Middle frontal gyrus (tissue), 1 donor: ENCODE measurements around the gene BICDL1.

Experiments used
- DNase-seq: peaks from one replicate; pipeline ENCODE4 v3.0.0-alpha.2; 2015; ENCODE audit warnings: low spot score; ENCODE audit errors: extremely low spot score

BICDL1 gene

DNA sequence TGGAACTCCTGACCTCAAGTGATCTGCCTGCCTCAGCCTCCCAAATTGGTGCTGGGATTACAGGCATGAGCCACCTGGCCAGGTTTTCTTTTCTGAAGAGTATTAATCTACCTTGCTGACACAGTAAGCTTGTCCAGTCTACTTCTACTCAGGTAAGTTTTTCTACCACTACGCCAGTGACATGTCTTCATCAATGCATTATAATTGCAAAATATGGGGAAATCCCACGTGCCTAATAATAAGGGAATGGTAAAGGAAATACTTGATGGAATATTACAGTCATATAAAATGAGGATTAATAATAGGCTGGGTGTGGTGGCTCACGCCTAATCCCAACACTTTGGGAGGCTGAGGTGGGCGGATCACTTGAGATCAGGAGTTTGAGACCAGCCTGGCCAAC is 65.3 kb downstream of the BICDL1 start:
- DNase-seq: no peak

DNA sequence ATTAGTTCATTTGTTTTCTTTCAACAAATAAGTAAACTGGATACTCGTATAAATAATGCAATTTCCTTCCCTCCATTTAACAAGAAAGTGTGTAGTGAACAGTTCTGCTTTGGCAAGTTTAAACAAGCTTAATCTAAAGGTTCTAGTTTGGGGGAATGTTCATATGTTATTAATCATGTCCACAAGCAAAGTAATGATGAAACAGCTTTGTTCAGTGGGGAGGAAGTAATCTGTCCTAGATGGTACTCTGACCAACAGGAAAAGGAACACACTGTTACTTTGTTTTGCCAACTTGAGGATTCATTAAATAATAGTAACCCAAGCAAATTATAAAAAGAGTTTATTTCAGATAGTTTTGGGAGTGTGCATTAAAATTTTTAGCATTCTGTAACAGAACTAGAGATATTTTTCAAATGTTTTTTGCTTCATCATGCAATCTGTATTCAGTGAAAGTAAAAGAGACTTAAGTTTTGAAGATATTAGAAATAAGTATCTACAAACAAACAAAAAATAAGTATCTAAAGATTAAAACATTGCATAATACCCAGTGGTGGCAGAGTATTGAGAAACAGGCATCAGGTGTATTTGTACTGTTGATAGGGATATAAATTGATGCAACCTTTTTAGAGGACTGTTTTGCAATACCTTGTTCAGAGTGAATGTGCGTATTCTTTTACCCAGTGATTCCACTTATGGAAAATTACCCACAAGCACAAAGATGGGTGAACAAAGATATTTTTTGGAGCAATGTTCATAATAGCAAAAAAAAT is 66.4 kb downstream of the BICDL1 start:
- no peak for DNase-seq

GRCh38 chr12:120056739-120057138 is 67.7 kb downstream of the BICDL1 start:
- DNase-seq: no peak

DNA sequence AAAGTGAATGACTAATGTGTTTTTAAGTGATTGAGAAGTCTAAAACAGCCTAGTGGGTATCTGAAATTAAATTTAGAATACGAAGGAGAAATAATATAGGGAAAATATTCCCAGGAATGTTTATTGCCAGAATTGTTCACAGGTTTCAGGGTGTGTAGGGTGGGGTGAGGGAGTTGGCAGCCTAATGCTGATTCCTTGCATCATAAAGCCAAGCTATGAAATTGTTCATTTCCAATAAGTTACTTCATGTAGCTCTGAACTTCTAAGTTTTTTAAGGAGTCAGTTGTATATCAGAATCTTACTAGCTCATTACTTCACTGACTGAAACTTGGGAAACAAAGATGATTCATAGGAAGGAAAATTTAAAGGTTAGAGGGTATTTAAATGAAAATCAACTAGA is 71.2 kb downstream of the BICDL1 start:
- no peak for DNase-seq

DNA sequence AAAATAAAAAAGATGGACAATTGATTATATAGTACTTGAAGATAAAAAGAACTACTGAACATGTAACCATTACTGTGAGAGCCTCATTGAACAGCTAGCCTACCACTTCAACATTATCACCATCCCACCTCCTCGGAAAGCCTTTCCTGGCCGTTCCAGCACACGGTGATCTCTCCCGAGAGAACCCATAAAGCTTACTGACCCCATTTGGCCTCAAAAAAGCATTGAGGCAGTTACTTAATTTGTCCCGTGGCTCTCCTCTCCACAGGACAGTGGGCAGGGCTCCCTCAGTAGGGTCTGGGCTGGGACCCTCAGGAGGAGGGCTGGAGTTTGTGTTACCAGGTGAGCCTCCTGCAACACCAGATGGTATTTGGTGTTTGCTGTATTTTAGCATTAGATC is 71.7 kb downstream of the BICDL1 start:
- no peak for DNase-seq

GRCh38 chr12:120061575-120062214 is 72.7 kb downstream of the BICDL1 start:
- DNase-seq: no peak

DNA sequence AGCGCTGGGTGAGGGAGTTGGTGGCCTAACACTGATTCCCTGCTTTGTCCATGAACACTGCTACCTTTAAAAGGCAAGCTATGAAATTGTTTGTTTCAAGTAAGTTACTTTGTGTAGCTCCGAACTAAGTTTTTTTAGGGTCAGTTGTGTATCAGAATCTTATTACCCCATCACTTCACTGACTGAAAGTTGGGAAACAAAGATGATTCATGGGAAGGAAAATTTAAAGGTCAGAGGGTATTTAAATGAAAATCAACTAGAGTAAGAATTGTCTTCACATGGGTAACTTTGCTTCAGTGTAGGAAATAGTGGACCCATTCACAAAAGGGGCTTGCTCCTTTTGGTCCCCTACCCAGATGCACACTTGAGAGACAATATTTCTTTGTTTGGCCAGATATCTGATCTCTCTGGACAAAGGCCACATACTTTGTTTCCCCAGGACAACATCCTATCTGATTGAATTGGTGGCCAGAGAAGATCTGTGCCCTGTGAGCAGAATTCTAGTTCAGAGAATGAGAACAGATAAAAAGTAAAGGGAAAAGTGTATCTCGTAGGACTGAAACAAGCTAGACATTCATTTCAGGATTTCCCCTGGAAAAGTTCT is 74.0 kb downstream of the BICDL1 start:
- no peak for DNase-seq

DNA sequence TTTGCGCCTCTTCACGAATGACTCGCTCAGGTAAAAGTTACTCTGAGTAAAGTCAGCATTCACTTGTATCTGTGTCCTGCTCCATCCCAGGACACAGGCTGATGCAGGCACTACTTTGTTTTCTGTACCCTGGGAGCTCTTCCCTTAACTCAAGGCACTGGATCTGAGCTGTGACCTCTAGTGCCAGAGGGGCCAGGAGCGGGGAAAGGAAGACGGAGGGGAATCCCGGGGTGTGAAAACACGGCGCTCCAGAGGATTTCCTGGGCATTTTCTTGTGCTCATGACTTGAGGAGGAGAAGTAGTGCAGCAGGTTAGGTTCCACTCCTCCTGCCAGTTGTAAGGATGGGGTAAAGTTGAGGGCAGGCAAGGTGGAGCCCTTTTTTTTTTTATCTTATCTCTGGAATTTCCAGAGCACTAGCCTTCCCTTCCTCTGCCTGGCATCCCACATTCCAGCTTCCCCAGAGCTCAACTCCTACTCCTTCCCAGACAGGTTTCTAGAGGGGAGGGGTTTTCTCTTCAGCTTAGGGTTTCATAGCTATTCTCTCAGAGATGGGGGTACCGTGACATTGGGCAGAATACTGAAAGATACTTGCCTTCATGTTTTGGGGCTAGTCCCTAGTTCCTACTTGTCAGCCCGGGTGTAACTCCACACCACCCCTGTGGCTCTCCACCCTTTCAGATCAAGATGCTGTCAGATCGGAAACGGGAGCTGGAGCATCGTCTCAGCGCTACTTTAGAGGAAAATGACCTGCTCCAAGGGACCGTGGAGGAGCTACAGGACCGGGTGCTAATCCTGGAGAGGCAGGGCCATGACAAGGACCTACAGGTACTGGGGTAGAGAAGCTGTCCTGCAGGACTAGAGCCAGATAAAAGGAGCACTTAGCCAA is 75.3 kb downstream of the BICDL1 start:
- DNase-seq: no peak

DNA sequence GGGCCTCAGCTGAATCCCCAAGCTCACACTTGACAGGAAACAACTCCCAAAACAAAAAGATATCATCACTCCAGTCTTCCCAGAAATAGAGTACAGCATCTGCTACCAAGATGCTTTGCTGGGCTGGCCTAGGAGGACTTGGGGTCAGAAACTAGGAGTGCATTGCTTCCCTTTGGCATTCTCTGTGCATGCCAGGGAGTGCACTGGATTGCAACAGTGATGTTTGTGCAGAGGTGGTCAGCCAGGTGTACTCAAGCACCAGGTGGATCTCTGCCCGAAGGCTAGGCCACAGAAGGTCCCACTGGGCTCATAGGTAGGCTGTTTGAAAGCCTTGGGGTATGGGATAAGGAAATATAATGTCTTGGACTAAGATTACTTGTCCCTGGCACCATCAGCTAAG is 76.4 kb downstream of the BICDL1 start:
- DNase-seq: no peak

DNA sequence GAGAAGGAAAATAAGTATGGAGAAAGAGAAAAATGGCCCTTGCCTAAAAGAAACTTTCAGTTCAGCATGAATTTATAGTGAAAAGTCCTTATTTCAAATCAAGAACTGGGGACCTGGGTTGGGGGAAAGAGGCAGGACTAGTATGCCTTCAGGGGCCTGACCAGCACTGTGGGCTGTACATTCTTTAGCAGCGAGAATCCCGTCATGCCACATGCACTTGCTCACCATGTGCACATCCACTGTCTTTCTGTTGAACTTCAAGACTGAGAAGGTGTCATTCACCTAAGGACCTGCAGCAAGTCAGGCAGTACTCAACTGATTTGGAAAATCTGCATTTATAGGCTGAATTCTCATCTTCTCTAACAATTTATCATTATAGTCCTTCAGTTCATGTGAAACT is 77.3 kb downstream of the BICDL1 start:
- no peak for DNase-seq

- no peak for DNase-seq
These were observed 78.2 kb downstream of the BICDL1 start for GRCh38 chr12:120067084-120067869.

DNA sequence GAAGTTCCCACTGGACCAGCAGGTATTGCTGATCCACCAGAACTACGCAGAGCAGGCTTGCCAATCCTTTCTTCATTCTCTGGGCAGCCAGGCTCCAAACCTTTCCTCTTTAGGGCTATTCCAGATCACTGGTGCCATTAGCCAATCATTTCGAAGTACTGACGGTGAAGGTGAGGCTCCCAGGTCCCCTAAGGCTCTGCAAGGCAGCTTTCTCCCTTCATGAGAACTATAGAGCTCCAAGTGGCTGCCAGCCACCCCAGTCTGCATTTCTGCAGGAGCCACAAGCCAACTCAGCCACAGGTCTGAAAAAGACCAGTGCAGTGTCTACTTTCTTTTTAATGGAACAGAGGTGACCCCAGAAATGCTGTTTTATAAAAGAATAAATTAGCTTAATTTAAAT is 78.9 kb downstream of the BICDL1 start:
- no peak for DNase-seq

DNA sequence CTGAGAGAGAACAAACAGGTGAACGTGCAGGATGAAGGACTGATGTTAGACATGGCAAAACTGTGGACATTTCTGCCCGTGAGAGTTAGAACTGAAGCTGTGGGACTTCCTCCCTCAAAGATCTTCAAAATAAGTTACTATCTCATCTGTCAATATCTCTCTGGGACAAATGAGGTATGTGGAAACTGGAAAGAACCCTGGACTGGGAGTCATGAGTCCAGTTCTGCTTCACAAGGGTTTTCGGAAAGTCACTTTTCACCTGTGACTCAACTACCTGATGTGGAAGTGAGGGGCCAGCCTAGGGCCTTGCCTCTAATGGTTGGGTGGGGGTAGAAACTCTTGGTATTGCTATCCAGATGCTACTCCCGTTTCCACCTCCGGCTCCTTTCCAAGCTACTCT is 80.2 kb downstream of the BICDL1 start:
- no peak for DNase-seq

DNA sequence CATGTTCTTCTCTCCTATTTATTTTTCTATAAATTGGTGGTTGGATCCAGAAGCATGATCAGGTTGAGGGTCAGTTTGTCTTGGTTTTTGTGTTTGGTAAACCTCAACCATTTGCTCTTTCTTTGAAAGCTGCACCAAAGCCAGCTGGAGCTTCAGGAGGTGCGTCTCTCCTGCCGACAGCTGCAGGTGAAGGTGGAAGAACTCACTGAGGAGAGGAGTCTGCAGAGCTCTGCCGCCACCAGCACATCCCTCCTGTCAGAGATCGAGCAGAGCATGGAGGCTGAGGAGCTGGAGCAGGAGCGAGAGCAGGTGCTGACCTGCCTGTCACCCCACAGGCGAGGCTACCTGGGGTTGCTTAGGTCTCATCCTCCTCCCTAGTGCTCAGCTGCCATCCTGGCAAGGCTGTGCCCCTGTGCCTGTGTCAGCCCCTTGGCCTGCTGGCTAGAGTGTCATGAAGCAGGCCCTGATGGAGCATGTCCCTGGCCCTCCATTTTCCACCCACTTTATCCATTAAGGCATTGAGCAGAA is 82.5 kb downstream of the BICDL1 start:
- no peak for DNase-seq

DNA sequence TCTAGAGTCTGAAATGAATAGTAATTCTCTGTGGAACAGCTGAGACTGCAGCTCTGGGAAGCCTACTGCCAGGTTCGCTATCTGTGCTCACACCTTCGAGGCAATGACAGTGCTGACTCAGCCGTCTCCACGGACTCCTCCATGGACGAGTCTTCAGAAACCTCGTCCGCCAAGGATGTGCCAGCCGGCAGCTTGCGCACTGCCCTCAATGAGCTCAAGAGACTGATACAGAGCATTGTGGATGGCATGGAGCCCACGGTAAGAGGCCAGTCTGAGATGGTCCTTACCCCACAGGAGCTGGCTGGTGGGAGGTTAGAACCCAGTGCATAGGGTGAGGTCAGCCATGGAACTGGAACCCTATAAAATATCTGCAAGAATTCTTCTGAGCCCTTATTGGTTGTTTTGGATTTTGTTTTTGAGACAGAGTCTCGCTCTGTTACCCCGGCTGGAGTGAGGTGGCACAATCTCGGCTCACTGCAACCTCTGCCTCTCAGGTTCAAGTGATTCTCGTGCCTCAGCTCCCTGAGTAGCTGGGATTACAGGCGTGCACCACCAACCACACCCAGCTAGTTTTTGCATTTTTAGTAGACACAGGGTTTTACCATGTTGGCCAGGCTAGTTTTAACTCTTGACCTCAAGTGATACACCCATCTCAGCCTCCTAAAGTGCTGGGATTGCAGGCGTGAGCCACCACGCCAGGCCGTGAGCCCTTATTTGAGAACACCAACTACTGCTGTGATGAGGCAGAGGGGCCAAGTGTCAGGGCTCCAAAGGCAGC is 83.6 kb downstream of the BICDL1 start:
- DNase-seq: no peak

DNA sequence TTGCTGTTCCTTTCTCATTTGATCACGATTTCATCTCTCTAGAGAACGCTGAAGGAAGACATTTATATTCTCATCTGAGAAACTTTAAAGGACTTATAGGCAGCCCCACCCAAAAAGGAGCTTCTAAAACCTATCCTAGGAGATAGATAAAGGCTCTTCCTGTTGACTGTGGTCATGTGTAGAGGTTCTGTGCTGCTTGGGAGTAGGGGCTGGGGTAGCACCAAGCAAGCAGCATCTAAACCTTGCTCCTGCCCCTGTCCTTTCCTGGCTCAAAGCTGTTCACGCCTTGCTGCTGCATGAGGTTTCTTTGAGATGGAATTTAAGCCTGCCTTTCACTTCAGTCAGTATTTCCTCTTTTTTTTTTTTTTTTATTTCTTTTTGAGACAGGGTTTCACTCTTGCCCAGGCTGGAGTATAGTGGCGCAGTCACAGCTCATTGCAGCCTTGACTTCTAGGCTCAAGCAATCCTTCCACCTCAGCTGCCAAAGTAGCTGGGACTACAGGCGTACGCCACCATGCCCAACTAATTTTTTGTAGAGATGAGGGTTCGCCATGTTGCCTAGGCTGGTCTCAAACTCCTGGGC is 86.1 kb downstream of the BICDL1 start:
- DNase-seq: no peak

DNA sequence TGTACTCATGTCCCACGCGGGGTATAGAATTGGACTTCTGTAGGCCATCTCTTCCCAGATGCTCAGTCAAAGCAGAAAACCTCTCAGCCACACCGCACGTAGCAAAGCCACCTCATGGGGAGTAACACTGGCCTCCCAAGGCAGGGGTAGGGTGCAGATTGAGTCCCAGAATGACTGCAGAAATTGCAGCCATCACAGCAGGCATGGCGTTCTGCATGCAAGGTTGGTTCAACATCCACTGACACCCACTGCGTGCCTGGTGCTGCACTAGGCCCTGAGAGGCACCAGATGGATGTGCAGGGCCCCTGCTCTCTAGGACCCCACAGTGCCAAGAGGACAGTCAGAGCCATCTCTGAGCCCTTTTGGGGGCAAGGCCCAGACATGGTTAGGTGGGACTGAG is 87.6 kb downstream of the BICDL1 start:
- no peak for DNase-seq

DNA sequence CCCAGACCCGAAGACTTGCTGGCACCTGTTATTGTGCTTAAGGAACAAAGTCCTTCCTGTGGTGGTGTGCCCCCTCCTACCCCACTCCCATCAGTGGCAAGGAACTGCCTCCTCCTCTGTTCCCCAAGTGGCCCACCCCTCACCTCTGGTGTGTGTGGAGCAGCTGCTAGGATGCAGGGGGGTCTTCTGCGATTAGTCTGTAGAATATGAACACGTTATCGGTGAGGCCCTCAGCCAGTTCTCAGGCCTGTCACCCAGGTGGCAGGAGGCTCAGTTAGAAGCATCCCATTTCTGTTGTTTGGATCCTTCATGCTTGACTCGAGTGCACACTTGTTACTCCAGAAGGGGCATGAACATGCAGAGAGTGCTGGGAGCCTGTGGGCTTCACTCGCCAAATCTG is 88.2 kb downstream of the BICDL1 start:
- DNase-seq: no peak

DNA sequence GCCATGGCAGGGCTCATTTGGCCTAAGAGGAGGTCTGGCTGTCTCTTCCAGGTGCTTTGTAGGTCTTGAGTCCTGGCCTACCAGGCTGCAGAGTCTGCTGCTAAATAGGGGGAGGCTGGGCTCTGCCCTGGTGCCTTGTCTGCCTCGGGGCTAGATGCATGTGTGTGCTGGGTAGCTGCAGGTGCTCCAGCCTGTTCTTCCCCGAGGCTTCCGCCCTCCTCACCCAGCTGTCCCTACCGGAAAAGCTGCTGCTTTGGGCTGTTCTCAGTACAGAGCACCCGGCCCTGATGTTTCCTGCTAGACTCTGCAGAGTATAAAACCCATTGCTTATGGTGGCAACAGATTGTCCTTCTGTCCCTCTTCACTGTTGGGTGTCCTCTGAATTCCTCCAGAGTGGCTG is 89.8 kb downstream of the BICDL1 start:
- no peak for DNase-seq
